HG03108 (cell line): Measurements from ENCODE around the gene IP6K3.

ENCODE experiments used
- ATAC-seq: cut with Tn5 transposase; IDR thresholded peaks from one replicate; pipeline ENCODE4 v1.9.1; 2021; ENCODE audit warnings: moderate library complexity; ENCODE audit not compliant: unreplicated experiment

Gene IP6K3

GRCh38 chr6:33693186-33694105, 53.3 kb downstream of the IP6K3 start:
- ATAC-seq: peak; percentile 12

- peak; percentile 42 for ATAC-seq
Observed at GRCh38 chr6:33692760-33693158, 53.9 kb downstream of the IP6K3 start.

- no peak for ATAC-seq
Observed at GRCh38 chr6:33692078-33692759, 54.5 kb downstream of the IP6K3 start.

GRCh38 chr6:33691456-33692077, 55.1 kb downstream of the IP6K3 start:
- no peak for ATAC-seq

- no peak for ATAC-seq
Observed at GRCh38 chr6:33690766-33691165, 55.9 kb downstream of the IP6K3 start.

GRCh38 chr6:33689879-33690278, 56.8 kb downstream of the IP6K3 start:
- ATAC-seq: no peak

GRCh38 chr6:33689148-33689494, 57.6 kb downstream of the IP6K3 start:
- ATAC-seq: no peak

GRCh38 chr6:33688451-33689147, 58.1 kb downstream of the IP6K3 start:
- ATAC-seq: no peak

- no peak for ATAC-seq
Observed at GRCh38 chr6:33688006-33688405, 58.7 kb downstream of the IP6K3 start.

- ATAC-seq: no peak
Observed at GRCh38 chr6:33686981-33687975, 59.4 kb downstream of the IP6K3 start.

GRCh38 chr6:33686225-33686924, 60.3 kb downstream of the IP6K3 start:
- ATAC-seq: no peak

GRCh38 chr6:33685411-33686224, 61.1 kb downstream of the IP6K3 start:
- no peak for ATAC-seq

- ATAC-seq: no peak
Observed at GRCh38 chr6:33684983-33685382, 61.7 kb downstream of the IP6K3 start.

- ATAC-seq: no peak
Observed at GRCh38 chr6:33684428-33684896, 62.2 kb downstream of the IP6K3 start.

GRCh38 chr6:33683576-33684427, 62.9 kb downstream of the IP6K3 start:
- no peak for ATAC-seq

GRCh38 chr6:33683051-33683571, 63.6 kb downstream of the IP6K3 start:
- ATAC-seq: no peak

- no peak for ATAC-seq
Observed at GRCh38 chr6:33682341-33682740, 64.4 kb downstream of the IP6K3 start.
